OCI-LY7 (cell line): Measurements from ENCODE around the gene LIPT2.

Experiments used
- CTCF ChIP-seq: fragments of 200-600 bp; sonication (generic); conservative IDR thresholded peaks from 2 replicates; pipeline ENCODE4 v1.5.1; 2014; ENCODE audit warnings: mild to moderate bottlenecking, antibody characterized with exemption, low read length, moderate library complexity, mixed read lengths
- EZH2phosphoT487 ChIP-seq: fragments of 200-600 bp; sonication (generic); IDR thresholded peaks from 2 replicates; pipeline ENCODE4 v1.6.1; 2018; ENCODE audit warnings: low read depth, borderline replicate concordance, mild to moderate bottlenecking, mixed run types, antibody characterized with exemption, low read length, moderate library complexity, mixed read lengths

DNA sequence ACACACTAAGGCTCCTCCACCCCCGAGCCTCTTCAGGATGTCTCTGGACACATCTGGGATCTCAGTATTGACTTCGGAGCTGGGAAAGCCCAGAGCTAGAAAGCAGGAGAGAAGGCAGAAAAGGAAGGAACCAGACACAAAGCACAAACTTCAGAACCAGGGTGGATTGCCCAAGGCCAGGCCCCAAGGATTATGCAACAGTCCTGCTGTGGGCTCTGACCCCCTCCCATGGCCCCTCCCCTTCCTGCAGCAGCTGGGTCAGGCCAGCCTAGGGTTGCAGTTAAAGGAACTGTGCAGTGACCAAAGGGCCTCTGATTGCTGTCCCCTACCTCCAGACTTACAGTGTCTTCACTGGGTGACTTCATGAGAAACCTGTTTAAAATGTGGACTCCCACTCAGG is 31.5 kb downstream of the LIPT2 start:
- TF ChIP-seq CTCF: no peak
- TF ChIP-seq EZH2phosphoT487: no peak
